ENCODE data around the gene EPM2A. TPM values are rescaled to one million over a fixed set of nuclear protein-coding genes. Genes with fewer than 3 reads are reported as not detected.

The EPM2A gene
- total and polyA plus RNA-seq, 8 donors = 3.4 to 60.8 (median 17.2) TPM

GRCh38 chr6:145721144-145721543 lies 14.2 kb downstream of the EPM2A start:
- H3K27ac ChIP-seq = no peak overlapping the region
- peaks cover 0 to 5% (median 0%) of the 10 kb centered on the region in 4 donors for H3K36me3 ChIP-seq
- H3K4me1 ChIP-seq = no peaks in the 10 kb centered on the region
- no peak for DNase-seq
- no peaks in the 10 kb centered on the region for H3K27me3 ChIP-seq
- H3K4me3 ChIP-seq = no peak overlapping the region
- 97 to 99% (median 98%) methylated on average over 3 of the region's 3 CpGs for WGBS, 5 donors
- H3K9me3 ChIP-seq = peaks cover 0 to 17% (median 2%) of the 10 kb centered on the region in 4 donors
- TF ChIP-seq, protein P1, sequence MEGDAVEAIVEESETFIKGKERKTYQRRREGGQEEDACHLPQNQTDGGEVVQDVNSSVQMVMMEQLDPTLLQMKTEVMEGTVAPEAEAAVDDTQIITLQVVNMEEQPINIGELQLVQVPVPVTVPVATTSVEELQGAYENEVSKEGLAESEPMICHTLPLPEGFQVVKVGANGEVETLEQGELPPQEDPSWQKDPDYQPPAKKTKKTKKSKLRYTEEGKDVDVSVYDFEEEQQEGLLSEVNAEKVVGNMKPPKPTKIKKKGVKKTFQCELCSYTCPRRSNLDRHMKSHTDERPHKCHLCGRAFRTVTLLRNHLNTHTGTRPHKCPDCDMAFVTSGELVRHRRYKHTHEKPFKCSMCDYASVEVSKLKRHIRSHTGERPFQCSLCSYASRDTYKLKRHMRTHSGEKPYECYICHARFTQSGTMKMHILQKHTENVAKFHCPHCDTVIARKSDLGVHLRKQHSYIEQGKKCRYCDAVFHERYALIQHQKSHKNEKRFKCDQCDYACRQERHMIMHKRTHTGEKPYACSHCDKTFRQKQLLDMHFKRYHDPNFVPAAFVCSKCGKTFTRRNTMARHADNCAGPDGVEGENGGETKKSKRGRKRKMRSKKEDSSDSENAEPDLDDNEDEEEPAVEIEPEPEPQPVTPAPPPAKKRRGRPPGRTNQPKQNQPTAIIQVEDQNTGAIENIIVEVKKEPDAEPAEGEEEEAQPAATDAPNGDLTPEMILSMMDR (IDR thresholded peaks at IDR 0.05) = no peak
- no peak for TF ChIP-seq EP300 (IDR thresholded peaks at IDR 0.05)
- TF ChIP-seq POLR2A (IDR thresholded peaks at IDR 0.05) = no peak
- TF ChIP-seq POLR2AphosphoS5 (IDR thresholded peaks at IDR 0.05) = no peak
- intact Hi-C loops (cut with DNase I; ENCODE audit: low total_unique reads) = no loop called here

- Histone ChIP-seq H3K27me3 (no peaks in the 10 kb centered on the region), H3K4me1 (no peaks in the 10 kb centered on the region), H3K36me3 (peaks cover 0 to 13% (median under 1%) of the 10 kb centered on the region in 4 donors), H3K9me3 (peaks cover 0 to 14% (median 0%) of the 10 kb centered on the region in 4 donors), H3K27ac (no peak overlapping the region), H3K4me3 (no peak overlapping the region)
- TF ChIP-seq, protein P1 (IDR thresholded peaks at IDR 0.05) = no peak
- no peak for TF ChIP-seq POLR2AphosphoS5 (IDR thresholded peaks at IDR 0.05)
- no peak for TF ChIP-seq EP300 (IDR thresholded peaks at IDR 0.05)
- TF ChIP-seq POLR2A (IDR thresholded peaks at IDR 0.05) = no peak
- intact Hi-C loops (cut with DNase I; ENCODE audit: low total_unique reads) = no loop called here
- no peak for DNase-seq
- 81 to 94% (median 90%) methylated on average over 4 of the region's 4 CpGs for WGBS, 5 donors
Observed at GRCh38 chr6:145715426-145715825, 19.9 kb downstream of the EPM2A start.

GRCh38 chr6:145714731-145715130 lies 20.6 kb downstream of the EPM2A start:
- Histone ChIP-seq H3K27me3 (no peaks in the 10 kb centered on the region), H3K9me3 (peaks cover 0 to 14% (median 0%) of the 10 kb centered on the region in 4 donors), H3K4me1 (no peaks in the 10 kb centered on the region), H3K36me3 (peaks cover 0 to 13% (median 0%) of the 10 kb centered on the region in 4 donors), H3K4me3 (no peak overlapping the region), H3K27ac (no peak overlapping the region)
- TF ChIP-seq, protein P1 (IDR thresholded peaks at IDR 0.05) = no peak
- no peak for DNase-seq
- intact Hi-C loops (cut with DNase I; ENCODE audit: low total_unique reads) = no loop called here
- 83 to 93% (median 86%) methylated on average over 2 of the region's 2 CpGs for WGBS, 5 donors

DNA sequence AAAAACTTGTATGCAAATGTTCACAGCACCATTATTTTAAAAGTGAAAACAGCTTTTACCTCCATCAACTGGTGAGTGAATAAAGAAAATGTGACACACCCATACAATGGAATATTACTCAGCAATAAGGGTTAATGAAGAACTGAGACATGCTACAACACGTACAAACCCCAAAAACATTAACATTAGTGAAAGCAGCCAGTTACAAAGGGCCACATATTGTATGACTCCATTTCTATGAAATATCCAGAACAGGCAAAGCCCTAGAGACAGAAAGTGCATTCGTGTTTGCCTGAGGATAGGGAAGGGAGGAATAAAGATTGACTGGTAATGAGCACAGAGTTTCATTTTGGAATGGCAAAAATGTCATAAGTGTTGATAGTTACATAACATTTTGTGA lies 21.5 kb downstream of the EPM2A start:
- Histone ChIP-seq H3K4me1 (no peaks in the 10 kb centered on the region), H3K9me3 (peaks cover 0 to 14% (median 0%) of the 10 kb centered on the region in 4 donors), H3K36me3 (peaks cover 0 to 13% (median 0%) of the 10 kb centered on the region in 4 donors), H3K4me3 (no peak overlapping the region), H3K27ac (no peak overlapping the region), H3K27me3 (no peaks in the 10 kb centered on the region)
- no peak for DNase-seq
- 86 to 96% (median 89%) methylated on average over 2 of the region's 2 CpGs for WGBS, 5 donors
- TF ChIP-seq, protein P1 (IDR thresholded peaks at IDR 0.05) = no peak
- TF ChIP-seq EP300 (IDR thresholded peaks at IDR 0.05) (no peak), POLR2AphosphoS5 (IDR thresholded peaks at IDR 0.05) (no peak), POLR2A (IDR thresholded peaks at IDR 0.05) (no peak)
- intact Hi-C loops (cut with DNase I; ENCODE audit: low total_unique reads) = no loop called here

All from stomach (tissue), 9 donors.